Natural killer cell (primary cell): ENCODE measurements around the gene ANKRD36C. TPM values are rescaled to one million over a fixed set of nuclear protein-coding genes. Genes with fewer than 3 reads are reported as not detected.
A peak's percentile ranks its signal among the peaks of the same experiment; 100 is the strongest.
"Not testable (repeated sequence)": the region's sequence is repeated elsewhere in the genome, so short reads cannot be mapped to it uniquely, and the experiment has no call there.

Experiments used
- ATAC-seq, 3 donors: fragments of 150-1000 bp in 2 of 3; fragments of 200-7000 bp in 1 of 3; cut with Tn5 transposase; 1 replicate in 1 of 3; 2 replicates in 2 of 3; pipeline ENCODE4 v1.10.0; 2021; ENCODE audit warnings: mild to moderate bottlenecking in 2 of 3, moderate library complexity in 2 of 3
- DNase-seq, 2 donors: peaks; one replicate each; pipeline versions ENCODE4 v3.0.0 to v3.0.0-alpha.2; 2013 to 2021; ENCODE audit warnings: mixed read lengths in 1 of 2
- H3K27ac ChIP-seq: one replicate; pipeline ENCODE4 v1.5.1; 2013; ENCODE audit warnings: mild to moderate bottlenecking, low read length
- H3K27me3 ChIP-seq: one replicate; pipeline ENCODE4 v1.6.1; 2013; ENCODE audit warnings: low read length; ENCODE audit not compliant: control insufficient read depth, insufficient read depth
- H3K36me3 ChIP-seq: one replicate; pipeline ENCODE4 v1.6.1; 2013; ENCODE audit warnings: low read length; ENCODE audit not compliant: control insufficient read depth, insufficient read depth
- H3K4me1 ChIP-seq: one replicate; pipeline ENCODE4 v1.6.1; 2013; ENCODE audit warnings: low read length; ENCODE audit not compliant: control insufficient read depth, insufficient read depth
- H3K4me3 ChIP-seq: one replicate; pipeline ENCODE4 v1.5.1; 2013; ENCODE audit warnings: low read length
- H3K9me3 ChIP-seq: one replicate; pipeline ENCODE4 v1.6.1; 2013; ENCODE audit warnings: low read length; ENCODE audit not compliant: control insufficient read depth, insufficient read depth
- H3K27ac Mint-ChIP-seq, 2 donors: one replicate each; pipeline ENCODE4 v1.8.0; 2022; ENCODE audit warnings: mild to moderate bottlenecking in 2 of 2, mixed read lengths in 2 of 2, moderate library complexity in 1 of 2
- H3K27me3 Mint-ChIP-seq, 2 donors: one replicate each; pipeline ENCODE4 v1.8.0; 2022; ENCODE audit warnings: low read depth in 2 of 2, mixed read lengths in 2 of 2
- H3K36me3 Mint-ChIP-seq: one replicate; pipeline ENCODE4 v1.8.0; 2022; ENCODE audit warnings: mixed read lengths
- H3K4me1 Mint-ChIP-seq, 2 donors: one replicate each; pipeline ENCODE4 v1.8.0; 2022; ENCODE audit warnings: mixed read lengths in 2 of 2
- H3K4me3 Mint-ChIP-seq: one replicate; pipeline ENCODE4 v1.8.0; 2022; ENCODE audit warnings: mild to moderate bottlenecking, moderate library complexity, mixed read lengths
- H3K9me3 Mint-ChIP-seq, 2 donors: one replicate each; pipeline ENCODE4 v1.8.0; 2022; ENCODE audit warnings: mixed read lengths in 2 of 2
- WGBS: methylation state at CpG from one replicate; pipeline ENCODE4 v1.1.7; 2013; ENCODE audit warnings: missing lambda C conversion rate; ENCODE audit not compliant: insufficient coverage; 5-methylcytosine and 5-hydroxymethylcytosine counted together
- intact Hi-C: fragments of 100-400 bp; cut with micrococcal nuclease; formaldehyde crosslinking; loops from one replicate; pipeline ENCODE4 v1.14.2; 2022
- total RNA-seq, 4 donors: library from RNA; stranded (reverse); fragments of 120-200 nt in 1 of 4; gene quantifications; one replicate each; pipeline versions ENCODE4 v1.2.3 to v1.2.4, GENCODE V29; 2013 to 2022
- TF ChIP-seq, protein P1 (sequence below): fragments of 200-600 bp; IDR thresholded peaks from one replicate; pipeline ENCODE4 v1.8.0; 2022; ENCODE audit warnings: antibody characterized with exemption

Gene ANKRD36C
- total RNA-seq, 3 donors from 2014 or later (not counting 1 experiment from before 2014, with no cell fraction given), result 84.5 to 91.5 (median 85.4) TPM

DNA sequence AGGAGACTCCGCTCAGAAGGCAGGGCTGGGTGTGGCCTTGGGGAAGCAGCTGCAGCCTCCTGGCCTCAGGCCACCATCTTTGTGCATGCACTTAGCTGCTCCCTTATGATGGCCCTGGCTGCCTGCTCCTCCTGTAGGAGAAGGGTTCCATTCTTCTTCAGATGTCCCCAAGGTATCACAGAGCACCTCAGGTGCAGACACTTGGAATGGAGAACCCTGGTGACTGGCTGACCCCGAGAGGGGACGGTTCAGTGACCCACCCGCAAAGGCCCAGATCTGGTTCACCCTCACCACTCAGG, 33.5 kb upstream of the ANKRD36C start:
- H3K4me1 Mint-ChIP-seq, result peaks cover 0 to 6% of the 10 kb centered on the region in 2 donors
- ATAC-seq (no peak), DNase-seq (no peak)
- Histone ChIP-seq H3K4me1 (no peaks in the 10 kb centered on the region), H3K27ac (no peak overlapping the region), H3K9me3 (no peaks in the 10 kb centered on the region), H3K4me3 (no peak overlapping the region), H3K36me3 (no peaks in the 10 kb centered on the region), H3K27me3 (no peaks in the 10 kb centered on the region)
- H3K36me3 Mint-ChIP-seq, result no peaks in the 10 kb centered on the region
- intact Hi-C loops, result loop anchor here (10.0 kb wide), 4 partner anchors 90 to 480 kb away; partner anchors contain the start of genes ADRA2B, CIAO1, NEURL3 and TMEM127
- H3K27ac Mint-ChIP-seq, result no peak overlapping the region
- 92% methylated on average over 2 of the region's 4 CpGs for WGBS
- no peak overlapping the region for H3K4me3 Mint-ChIP-seq
- H3K9me3 Mint-ChIP-seq, result no peaks in the 10 kb centered on the region
- TF ChIP-seq, protein P1, sequence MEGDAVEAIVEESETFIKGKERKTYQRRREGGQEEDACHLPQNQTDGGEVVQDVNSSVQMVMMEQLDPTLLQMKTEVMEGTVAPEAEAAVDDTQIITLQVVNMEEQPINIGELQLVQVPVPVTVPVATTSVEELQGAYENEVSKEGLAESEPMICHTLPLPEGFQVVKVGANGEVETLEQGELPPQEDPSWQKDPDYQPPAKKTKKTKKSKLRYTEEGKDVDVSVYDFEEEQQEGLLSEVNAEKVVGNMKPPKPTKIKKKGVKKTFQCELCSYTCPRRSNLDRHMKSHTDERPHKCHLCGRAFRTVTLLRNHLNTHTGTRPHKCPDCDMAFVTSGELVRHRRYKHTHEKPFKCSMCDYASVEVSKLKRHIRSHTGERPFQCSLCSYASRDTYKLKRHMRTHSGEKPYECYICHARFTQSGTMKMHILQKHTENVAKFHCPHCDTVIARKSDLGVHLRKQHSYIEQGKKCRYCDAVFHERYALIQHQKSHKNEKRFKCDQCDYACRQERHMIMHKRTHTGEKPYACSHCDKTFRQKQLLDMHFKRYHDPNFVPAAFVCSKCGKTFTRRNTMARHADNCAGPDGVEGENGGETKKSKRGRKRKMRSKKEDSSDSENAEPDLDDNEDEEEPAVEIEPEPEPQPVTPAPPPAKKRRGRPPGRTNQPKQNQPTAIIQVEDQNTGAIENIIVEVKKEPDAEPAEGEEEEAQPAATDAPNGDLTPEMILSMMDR, result no peak
- no peaks in the 10 kb centered on the region for H3K27me3 Mint-ChIP-seq

DNA sequence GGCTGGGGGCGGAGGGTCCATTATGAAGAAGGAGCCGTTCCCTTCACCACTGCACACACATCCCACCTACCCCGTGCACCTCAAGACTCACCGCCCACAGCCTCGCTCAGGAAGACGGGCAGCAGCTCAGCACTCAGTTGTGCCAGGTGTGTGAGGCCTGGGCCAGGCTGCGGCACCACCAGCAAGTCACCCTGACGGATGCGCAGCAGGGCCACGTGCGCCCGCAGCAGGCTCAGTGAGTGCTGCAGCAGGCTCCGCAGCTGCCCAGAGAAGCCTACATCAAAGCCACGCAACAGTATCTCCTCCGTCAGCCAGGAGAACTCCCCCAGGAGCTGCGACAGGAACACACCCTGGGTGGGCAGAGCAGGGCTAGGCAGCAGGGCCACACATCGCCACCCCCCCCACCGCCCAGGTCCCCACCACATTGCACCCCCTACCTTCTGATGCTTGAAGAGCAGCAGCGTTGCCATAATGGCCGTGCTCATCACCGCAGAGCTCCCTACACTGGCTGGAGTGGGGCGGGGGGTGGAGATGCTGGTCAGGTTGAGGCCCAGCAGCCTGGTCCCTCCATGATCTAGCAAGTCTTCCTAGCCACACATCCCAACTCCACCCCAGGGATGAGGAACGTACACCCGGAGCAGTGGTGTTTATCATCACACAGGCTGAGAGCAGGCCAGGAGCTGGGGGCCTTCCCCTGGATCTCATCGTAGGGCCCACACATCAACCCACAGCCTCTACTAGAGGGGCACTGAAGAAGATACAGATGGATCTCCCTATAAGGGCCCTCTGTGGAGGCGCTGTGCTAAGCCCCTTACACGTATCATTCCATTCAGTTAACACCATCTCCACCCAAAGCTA, 32.9 kb upstream of the ANKRD36C start:
- no peaks in the 10 kb centered on the region for H3K27me3 Mint-ChIP-seq
- TF ChIP-seq, protein P1, result no peak
- H3K9me3 Mint-ChIP-seq, result no peaks in the 10 kb centered on the region
- 95% methylated on average over 24 of the region's 27 CpGs for WGBS
- no peak overlapping the region for H3K4me3 Mint-ChIP-seq
- Histone ChIP-seq H3K9me3 (no peaks in the 10 kb centered on the region), H3K4me1 (no peaks in the 10 kb centered on the region), H3K4me3 (no peak overlapping the region), H3K27me3 (no peaks in the 10 kb centered on the region), H3K27ac (no peak overlapping the region), H3K36me3 (no peaks in the 10 kb centered on the region)
- intact Hi-C loops, result loop anchor here (10.0 kb wide), 4 partner anchors 90 to 480 kb away; partner anchors contain the start of genes ADRA2B, CIAO1, NEURL3 and TMEM127
- ATAC-seq (no peak), DNase-seq (no peak)
- no peaks in the 10 kb centered on the region for H3K36me3 Mint-ChIP-seq
- H3K27ac Mint-ChIP-seq, result no peak overlapping the region
- peaks cover 0 to 6% of the 10 kb centered on the region in 2 donors for H3K4me1 Mint-ChIP-seq

DNA sequence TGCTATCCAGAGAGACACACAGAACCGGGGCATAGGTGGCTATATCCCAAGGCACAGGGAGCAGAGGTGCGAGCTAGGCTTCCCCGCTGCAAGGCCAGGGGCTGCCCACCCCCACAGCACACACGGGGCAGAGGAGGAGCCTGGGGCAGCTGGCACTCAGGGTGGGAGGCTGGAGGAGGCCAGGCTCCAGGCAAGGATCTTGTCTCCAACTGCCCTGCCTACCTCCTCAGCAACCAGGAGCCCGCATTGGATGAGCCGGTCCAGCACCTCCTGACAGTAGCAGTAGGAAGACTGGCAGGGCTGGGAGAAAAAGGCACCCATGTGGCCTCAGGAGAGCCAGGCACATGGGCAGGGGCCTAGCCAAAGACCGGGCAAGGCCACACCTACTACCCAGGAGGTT, 32.1 kb upstream of the ANKRD36C start:
- H3K9me3 ChIP-seq, H3K4me1 ChIP-seq, DNase-seq, H3K27me3 ChIP-seq, ATAC-seq, H3K4me3 ChIP-seq, H3K4me1 Mint-ChIP-seq, H3K27ac ChIP-seq, H3K27ac Mint-ChIP-seq, H3K36me3 ChIP-seq, H3K4me3 Mint-ChIP-seq, H3K27me3 Mint-ChIP-seq, H3K9me3 Mint-ChIP-seq, H3K36me3 Mint-ChIP-seq: not testable (repeated sequence)
- intact Hi-C loops, result loop anchor here (10.0 kb wide), 4 partner anchors 91 to 481 kb away; partner anchors contain the start of genes ADRA2B, CIAO1, NEURL3 and TMEM127
- 95% methylated on average over 3 of the region's 7 CpGs for WGBS

DNA sequence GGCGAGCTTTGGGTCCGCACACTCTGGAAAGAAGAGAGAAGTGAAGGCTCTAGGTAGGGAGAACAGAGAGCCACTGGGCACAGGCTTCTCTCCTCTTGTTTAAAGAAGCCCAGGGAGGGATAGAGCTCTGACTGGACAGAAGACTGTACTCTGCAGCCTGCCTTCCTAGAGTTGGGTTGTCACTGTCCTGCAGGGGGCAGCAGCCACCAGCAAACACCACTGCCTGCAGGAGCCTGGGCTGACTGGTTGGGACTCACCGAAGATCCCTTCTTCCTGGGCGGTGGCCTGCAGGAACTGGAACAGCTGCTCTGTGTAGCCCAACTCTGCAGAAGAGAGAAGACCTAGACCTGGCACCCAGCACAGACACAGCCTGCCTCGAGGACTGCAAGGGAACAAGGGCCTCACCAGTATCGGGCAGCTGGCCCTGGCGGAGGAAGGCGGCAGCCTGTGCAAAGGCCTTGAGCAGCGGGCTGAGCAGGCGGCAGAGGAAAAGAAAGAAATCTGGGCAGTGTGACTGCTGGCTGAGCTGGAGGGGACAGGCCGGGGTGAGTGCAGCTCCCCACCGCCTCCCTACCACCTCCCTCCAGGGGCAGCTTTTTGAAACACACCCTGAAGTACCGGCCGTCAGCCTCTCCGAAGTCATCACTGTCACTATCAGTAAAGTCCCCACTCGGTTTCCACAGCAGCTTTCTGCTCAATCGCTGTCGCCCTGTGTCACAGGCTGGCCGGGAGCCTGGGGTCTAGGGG, 31.2 kb upstream of the ANKRD36C start:
- not testable (repeated sequence) for H3K36me3 ChIP-seq, H3K4me3 Mint-ChIP-seq, H3K9me3 ChIP-seq, H3K36me3 Mint-ChIP-seq, H3K4me3 ChIP-seq, H3K27ac Mint-ChIP-seq, H3K27me3 Mint-ChIP-seq, H3K4me1 Mint-ChIP-seq, H3K27me3 ChIP-seq, H3K9me3 Mint-ChIP-seq, H3K27ac ChIP-seq, H3K4me1 ChIP-seq
- WGBS, result 80% methylated on average over 12 of the region's 19 CpGs
- peak; percentile 71 to 86 for DNase-seq
- peak; percentile 84 to 98 (median 95) for ATAC-seq
- TF ChIP-seq, protein P1, result peak; percentile 66
- intact Hi-C loops, result loop anchor here (10.0 kb wide), 4 partner anchors 92 to 482 kb away; partner anchors contain the start of genes ADRA2B, CIAO1, NEURL3 and TMEM127

DNA sequence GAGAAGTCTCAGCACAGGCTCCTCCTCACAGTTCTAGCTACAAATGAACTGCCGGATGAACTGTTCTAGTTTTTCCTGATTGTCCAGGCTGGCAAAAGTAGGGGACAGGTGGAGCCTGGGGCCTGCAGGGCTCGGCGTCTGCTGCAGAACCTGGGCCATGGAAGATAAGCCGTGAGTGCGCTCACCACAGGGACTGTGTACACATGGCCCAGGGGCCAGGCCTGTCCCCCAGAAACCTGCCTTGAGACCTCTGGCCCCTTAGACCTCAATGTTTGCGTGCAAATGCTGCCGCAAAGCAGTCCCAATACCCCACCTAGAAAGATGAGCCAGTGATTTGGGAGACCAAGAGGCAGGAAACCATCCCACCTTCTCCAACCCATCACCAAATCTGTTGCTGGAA, 30.5 kb upstream of the ANKRD36C start:
- not testable (repeated sequence) for H3K4me1 Mint-ChIP-seq, H3K9me3 Mint-ChIP-seq, H3K36me3 ChIP-seq, H3K27me3 ChIP-seq, H3K27me3 Mint-ChIP-seq, H3K36me3 Mint-ChIP-seq, ATAC-seq, DNase-seq, H3K27ac Mint-ChIP-seq, H3K4me1 ChIP-seq, H3K4me3 ChIP-seq, H3K27ac ChIP-seq, H3K4me3 Mint-ChIP-seq, H3K9me3 ChIP-seq
- intact Hi-C loops, result loop anchor here (10.0 kb wide), 4 partner anchors 93 to 483 kb away; partner anchors contain the start of genes ADRA2B, CIAO1, NEURL3 and TMEM127
- 83% methylated on average over 6 of the region's 7 CpGs for whole genome bisulfite sequencing
